GM19193 (cell line): Measurements from ENCODE around the gene PTK7.

Source experiments
- POLR2A ChIP-seq: IDR thresholded peaks from 4 replicates; pipeline ENCODE4 v1.6.1; 2011; ENCODE audit not compliant: insufficient read depth, insufficient read length; ENCODE audit errors: extremely low read depth

The PTK7 gene

DNA sequence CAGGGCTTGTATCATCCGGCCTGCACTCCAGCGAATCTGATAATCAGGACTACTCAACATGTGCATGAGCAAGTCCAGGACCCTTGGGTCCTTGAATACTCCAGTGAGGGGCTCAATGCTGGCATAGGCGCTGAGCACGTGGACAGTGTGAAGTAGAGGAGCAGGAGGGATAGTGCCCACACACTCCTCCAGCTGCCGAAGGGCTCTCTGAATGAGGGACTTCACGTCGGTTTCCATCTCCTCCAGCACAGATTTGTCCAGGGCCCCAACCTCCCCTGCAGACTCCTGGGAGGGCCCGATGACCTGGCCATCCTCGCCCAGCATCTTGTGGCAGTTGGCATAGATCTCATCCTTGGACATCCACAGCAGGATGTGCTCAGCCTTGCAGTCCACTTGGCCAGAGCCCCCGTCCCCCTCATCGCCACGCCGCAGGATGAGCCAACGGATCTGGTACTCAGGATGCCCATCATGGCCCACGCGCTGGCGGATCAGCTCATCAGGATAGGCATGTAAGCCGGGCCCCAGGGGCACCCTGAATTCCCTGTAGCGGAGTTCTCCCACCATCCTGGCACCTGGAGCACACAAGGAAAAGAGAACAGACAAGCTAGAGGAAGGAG is 23.8 kb upstream of the PTK7 start:
- no peak for TF ChIP-seq POLR2A

DNA sequence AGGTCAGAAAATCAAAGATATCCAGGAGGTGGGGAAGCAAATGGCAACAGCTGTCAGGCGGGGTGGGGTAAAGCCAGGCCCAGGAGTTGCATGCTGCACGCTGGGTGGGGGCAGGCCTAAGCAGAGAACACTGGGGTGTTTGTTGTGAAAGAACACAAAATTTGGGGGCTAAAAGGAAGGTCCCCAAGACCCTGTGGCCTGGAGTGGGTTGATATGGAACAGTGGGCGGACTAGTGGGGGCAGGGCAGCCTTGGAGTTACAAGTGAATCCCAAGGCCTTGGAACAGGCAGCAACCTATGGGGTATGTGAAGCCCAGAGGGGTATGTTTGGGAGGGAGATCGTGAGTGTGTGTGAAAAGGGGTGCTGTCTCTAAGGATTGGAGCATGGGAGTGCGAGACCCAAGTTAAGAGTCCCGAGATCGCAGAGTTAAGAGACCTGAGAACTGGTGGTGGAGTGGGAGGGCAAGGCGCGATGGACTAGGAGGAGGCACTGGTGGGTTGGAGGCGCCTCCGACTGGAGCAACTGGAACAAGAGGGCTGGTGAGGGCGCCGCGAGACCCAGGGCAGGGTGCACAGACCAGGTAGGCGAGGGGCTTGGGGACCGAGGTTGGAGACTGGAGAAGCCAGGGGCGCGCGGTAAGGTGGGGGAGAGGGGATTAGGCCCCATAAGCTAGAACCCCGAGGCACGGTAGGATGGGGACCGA is 23.1 kb upstream of the PTK7 start:
- TF ChIP-seq POLR2A: no peak

DNA sequence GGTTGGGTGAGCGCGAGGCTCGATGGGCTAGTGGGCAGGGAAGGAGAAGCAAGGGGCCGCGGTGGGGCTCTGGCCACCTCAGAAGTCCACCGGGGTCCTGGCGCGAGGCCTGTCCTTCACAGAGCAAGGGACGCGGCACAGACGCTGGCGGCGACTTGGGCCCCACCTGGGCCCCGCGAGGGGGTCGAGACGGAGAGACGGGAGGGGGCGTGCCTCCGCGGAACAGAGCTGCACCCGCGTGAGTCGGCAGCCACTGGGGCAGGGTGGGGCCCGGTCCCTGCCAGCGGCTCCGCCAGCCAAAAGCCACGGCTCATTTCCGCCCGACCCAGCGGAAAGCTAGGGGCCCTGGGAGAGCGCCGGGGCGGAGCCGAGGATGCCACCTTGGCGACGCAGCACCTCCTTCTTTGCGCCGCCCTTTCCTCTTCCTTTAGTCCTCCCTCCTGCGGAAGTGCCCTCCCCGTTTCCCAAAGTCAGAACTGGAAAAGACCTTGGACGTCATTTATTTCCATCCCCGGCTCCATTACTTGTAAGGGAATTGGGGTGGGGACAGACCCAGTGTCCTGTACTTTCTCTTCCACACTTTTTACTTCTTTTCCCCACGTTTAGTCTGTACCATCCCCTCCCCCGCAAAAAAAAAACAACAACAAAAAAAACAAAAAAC is 22.4 kb upstream of the PTK7 start, which contains the start of gene CUL7:
Gene CUL7, minus strand, starts transcription at position 307 of the 661 bp plus-strand sequence. CDS start 1,063 bp downstream, outside the sequence.
- TF ChIP-seq POLR2A: peak; percentile 87

DNA sequence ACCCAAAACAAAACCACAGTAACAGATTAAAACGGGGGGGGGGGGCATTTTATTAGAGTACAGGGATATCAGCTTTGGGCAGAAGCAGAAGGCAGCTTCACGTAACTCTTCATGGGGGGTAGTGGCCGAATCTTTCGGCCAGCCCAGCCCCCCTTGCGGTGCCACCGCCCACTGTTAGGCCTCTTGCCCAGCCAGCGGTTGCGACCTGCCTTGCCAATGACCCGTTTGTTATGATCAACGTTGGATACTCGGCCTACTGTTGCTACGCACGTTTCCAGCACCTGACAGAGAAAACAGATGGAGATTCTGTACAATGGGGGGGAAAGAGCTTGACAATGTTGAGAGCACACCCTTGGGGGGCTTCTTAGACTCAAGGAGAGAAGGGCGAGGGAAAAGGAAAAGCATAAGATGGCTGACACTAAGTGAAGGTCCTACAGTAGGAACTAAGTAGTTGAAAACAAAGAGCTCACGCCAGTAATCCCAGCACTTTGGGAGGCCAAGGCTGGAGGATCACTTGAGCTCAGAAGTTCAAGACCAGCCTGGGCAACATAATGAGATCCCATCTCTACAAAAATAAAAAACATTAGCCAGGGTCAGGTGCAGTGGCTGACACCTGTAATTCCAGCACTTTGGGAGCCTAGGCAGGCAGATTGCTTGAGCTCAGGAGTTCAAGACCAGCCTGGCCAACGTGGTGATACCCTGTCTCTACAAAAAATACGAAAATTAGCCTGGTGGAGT is 21.7 kb upstream of the PTK7 start:
- no peak for TF ChIP-seq POLR2A

DNA sequence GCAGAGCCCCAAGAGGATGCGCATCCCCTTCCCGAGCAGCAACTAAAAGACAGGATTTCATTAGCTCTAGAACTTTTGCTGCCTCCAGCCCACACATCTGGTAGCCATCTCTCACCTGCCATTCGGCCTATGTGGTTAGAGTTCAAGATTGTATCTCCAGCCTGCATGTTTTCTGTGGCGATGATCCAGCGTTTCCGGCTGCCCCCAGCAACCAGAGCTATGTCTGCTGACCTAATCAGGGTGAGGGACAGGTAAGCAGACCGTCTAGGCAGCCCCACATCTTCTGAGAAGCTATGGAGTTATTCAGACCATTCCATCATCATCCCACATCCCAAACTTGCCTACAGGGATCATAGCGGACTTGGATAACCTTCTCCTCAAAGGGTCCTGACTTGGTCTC is 20.1 kb upstream of the PTK7 start:
- TF ChIP-seq POLR2A: no peak

DNA sequence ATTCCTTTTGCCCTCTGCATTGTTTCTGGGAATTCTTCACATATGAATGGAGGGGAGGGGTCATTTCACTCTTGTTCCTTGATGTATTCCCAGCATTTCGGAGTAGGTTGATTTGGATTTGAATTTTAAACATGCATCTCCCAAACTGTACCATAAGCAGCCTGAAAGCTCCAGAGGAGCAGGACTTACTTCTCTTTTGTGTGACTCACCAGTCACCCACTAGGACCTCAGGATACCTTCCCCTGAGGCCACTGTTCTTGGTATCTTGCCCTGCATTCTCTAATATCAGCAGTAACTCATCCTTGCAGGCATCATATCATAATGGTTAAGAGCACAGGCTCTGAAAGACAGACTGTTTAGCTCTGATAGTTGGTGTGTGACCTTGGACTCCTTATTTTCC is 17.6 kb upstream of the PTK7 start:
- no peak for TF ChIP-seq POLR2A

DNA sequence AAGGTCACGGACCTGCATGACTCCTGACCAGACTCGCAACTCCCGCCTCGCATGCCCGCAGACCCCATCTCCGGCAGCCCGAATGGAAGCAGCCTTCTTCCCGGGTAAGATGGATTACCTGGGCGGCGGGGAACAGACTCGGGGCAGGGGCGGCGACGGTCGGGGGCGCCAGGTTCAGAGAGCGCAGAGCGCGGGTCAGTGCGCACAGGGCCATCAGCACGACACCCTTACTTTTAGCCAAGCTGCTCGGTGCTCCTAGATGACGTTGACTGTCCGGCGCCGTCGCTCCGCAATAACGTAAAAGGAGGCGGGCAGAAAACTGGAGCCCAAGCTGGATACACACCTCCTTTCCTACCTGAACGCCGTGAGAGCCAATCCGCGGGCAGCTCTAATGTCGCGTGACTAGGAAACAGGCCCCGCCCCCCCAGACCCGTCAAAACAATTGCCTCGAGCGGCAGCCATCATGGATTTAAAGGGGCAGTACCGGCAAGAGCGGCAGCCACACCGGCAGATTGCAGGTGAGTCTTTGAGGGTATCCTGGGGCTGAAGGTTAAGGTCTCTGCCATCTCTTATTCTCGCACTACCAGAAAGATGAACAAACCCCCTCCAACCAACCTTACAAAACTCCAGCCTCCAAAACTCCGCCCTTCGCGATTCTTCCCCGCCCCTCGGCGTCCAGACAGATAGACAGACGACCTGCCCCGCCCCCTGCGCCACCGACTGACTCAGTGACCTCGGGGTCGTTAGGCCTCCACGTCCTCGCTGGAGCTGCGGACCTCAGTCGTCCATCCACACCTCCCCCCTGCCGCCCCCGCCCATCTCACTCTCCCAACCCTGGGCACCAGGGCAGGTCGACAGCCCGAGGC is 16.7 kb upstream of the PTK7 start, which contains the start of the genes KLC4 and MRPL2:
Gene KLC4, plus strand, starts transcription at position 464 of the 866 bp plus-strand sequence. CDS start 1,705 bp downstream, outside the sequence.
Gene MRPL2, minus strand, starts transcription at position 267 of the 866 bp plus-strand sequence. Its CDS starts 53 bp downstream, at position 214.
- peak; percentile 87 for TF ChIP-seq POLR2A

DNA sequence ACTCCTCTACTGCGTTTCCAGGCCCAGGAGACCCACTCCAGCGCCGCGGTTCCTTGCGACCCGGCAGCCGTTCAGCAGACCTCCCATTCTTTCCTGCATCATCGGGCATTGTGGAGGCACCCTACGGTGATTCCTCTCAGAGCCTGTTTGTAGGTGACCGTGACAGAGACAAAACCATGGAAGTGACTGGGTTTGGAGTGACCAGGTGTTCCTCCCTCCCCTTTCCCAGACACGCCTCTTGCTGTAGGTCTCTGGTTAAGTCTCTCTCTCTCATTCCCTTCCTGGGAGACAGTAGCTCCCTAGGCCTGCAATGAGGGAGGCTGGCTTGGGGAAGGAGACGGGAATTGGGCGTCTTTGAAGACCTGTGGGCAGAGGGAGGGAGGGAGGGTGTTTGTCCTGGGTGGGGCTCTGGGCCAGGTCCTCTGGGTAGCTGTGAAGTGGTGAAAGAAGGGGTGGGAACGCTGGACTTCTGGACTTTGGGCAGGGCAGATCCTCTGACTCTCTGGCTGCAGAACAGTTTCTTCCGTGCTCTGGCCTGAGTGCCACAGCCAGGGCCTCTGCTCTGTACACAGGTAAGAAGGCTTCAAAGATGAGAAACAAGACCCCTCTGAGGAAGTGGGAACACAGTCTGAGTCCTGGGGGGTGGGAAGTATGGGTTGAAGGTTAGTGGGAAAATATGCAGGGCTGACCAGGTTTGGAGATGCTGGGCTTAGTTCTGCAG is 15.9 kb upstream of the PTK7 start:
- no peak for TF ChIP-seq POLR2A

DNA sequence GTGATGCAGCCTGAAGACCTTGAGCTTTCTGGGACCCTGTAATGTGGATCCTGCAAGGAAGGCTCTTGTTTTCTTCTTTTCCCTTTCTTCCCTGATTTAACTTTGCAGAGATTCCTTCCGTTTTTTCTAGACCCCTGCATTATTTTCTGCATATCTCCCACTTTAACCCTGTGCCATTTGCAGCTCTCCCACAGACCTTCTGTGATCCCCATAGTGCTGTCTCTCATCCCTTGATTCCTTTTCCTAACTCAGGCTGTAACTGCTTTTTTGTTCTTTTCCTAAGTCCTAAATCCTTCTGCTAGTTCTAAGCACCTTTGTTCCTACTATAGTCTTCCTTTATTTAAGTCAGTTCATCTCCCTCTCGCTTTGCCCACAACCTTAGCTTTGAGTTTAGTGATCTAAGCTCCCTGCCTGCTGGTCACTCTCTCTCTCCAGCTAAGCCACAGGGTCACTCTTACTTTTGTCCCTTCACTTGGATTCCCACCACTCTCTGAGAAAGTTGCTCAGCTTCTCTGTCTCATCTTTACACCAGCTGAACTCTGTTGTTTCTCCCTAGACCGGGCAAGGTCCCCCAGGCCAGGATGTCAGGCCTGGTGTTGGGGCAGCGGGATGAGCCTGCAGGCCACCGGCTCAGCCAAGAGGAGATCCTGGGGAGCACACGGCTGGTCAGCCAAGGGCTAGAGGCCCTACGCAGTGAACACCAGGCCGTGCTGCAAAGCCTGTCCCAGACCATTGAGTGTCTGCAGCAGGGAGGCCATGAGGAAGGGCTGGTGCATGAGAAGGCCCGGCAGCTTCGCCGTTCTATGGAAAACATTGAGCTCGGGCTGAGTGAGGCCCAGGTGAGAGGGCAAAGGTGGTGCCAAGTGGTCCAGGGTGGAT is 15.1 kb upstream of the PTK7 start:
- no peak for TF ChIP-seq POLR2A

DNA sequence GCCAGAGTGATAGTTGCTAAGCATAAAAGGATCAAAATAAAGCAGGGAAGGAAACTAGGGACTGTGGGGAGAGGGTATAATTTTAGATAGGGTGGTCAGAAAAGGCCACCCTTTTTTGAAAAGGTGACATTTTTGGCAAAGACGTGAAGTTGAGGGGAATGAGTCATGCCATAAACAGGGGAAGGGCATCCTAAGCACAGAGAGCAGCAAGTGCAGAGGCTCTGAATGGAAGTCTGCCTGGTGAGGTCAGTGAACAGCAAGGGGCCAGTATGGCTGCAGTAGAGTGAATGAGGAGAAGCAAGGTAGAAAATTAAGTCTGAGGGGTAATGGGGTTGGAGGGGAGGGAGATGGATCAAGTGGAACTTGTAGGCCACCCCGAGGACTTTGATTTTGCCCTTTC is 14.3 kb upstream of the PTK7 start:
- TF ChIP-seq POLR2A: no peak

DNA sequence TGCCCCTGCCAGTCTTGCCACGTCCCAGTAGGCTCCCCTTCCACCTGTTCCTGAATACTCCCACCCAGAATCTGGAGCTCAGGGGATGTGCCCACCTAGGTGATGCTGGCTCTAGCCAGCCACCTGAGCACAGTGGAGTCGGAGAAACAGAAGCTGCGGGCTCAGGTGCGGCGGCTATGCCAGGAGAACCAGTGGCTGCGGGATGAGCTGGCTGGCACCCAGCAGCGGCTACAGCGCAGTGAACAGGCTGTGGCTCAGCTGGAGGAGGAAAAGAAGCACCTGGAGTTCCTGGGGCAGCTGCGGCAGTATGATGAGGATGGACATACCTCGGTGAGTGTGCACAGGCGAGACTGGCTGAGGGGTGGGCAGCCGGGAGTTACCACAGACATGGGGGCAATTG is 13.3 kb upstream of the PTK7 start:
- TF ChIP-seq POLR2A: no peak

DNA sequence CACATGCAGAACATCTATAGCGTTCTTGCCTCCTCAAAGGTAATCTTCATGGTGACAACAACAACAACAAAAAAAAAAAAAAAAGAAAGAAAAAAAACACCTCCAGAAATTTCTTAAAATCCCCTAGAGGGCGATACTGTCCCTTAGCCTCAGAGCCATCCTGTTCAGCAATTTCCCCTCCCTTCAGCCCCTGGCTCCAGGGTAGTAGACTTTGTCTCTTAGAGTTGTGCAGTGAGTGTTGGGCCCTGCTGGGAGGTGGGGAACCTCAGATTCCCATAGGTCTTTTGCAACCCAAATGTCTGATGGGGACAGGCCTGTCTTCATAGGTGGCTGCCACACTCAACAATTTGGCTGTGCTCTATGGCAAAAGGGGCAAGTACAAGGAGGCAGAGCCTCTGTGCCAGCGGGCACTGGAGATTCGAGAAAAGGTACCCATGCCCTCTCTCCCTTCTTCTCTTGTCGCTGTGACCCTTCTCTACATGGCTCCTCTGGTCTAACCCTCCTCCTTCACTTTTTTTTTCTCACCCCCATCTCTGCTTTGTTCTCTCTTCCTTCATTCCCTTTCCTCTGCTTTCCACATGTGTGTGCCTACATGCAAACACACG is 6.0 kb upstream of the PTK7 start:
- no peak for TF ChIP-seq POLR2A
